K562 (cell line): Measurements from ENCODE around the gene GRB10. TPM values are rescaled to one million over a fixed set of nuclear protein-coding genes. Genes with fewer than 3 reads are reported as not detected.

Experiments
- ATAC-seq: fragments of 200-7000 bp; cut with Tn5 transposase; 3 replicates; pipeline ENCODE4 v1.9.1; 2020; ENCODE audit warnings: moderate library complexity
- BruUV-seq: library from RNA; stranded (reverse); fragments of 400-500 nt; replicated peaks from 2 replicates; lab custom pipeline; 2021; lab: Mats Ljungman, UMichigan
- CTCF ChIA-PET: fragments of 300-600 bp; formaldehyde crosslinking; extraction: SDS; loops from one replicate; lab custom pipeline; 2021; ENCODE audit warnings: low intra/inter-chr PET ratio; lab: Yijun Ruan, JAX
- POLR2A ChIA-PET: fragments of 300-600, 350-650 bp; sonication (Branson Sonifier 250); formaldehyde crosslinking; extraction: SDS; loops from one replicate; lab custom pipeline; 2021; ENCODE audit warnings: antibody characterized with exemption, inconsistent platforms; lab: Yijun Ruan, JAX
- DNase-seq, 4 experiments: peaks; one replicate each; pipeline versions ENCODE4 v3.0.0 to v3.0.0-alpha.2; 2011 to 2018; ENCODE audit warnings: low spot score in 3 of 4, mixed read lengths in 3 of 4; ENCODE audit errors: extremely low read depth in 1 of 4
- FAIRE-seq: peaks from 2 replicates; lab custom pipeline; 2011; peaks lifted over from hg19 to GRCh38; lab: Jason Lieb, UNC
- H2AFZ ChIP-seq: 2 replicates; pipeline ENCODE4 v1.6.0; 2011; ENCODE audit warnings: low read depth, low read length, control low read depth, inconsistent platforms
- H3K27ac ChIP-seq: fragments of 200-600 bp; 3 replicates; pipeline ENCODE4 v1.8.0; 2011; ENCODE audit warnings: low read depth, mild to moderate bottlenecking, control low read depth, inconsistent platforms, low read length, moderate library complexity, mixed read lengths; ENCODE audit errors: extremely low read depth
- H3K27me3 ChIP-seq, 2 experiments: fragments of 300-600 bp in 1 of 2; 2 replicates in 1 of 2; 3 replicates in 1 of 2; pipeline versions ENCODE4 v1.6.0 to v1.8.0; 2011; ENCODE audit warnings: inconsistent platforms in 2 of 2, low read length in 2 of 2, mild to moderate bottlenecking in 1 of 2, mixed read lengths in 1 of 2, moderate library complexity in 1 of 2; ENCODE audit not compliant: control insufficient read depth in 2 of 2, insufficient read depth in 2 of 2
- H3K36me3 ChIP-seq: fragments of 300-600 bp; 3 replicates; pipeline ENCODE4 v1.8.0; 2011; ENCODE audit warnings: mild to moderate bottlenecking, low read length, inconsistent platforms; ENCODE audit not compliant: control insufficient read depth, insufficient read depth
- H3K4me1 ChIP-seq, 2 experiments: fragments of 200-600 bp in 1 of 2; replicated peaks in 1 of 2; 2 replicates in 1 of 2; 3 replicates in 1 of 2; pipeline versions ENCODE4 v1.5.1 to v1.8.0; 2011; ENCODE audit warnings: inconsistent platforms in 2 of 2, low read length in 2 of 2, mild to moderate bottlenecking in 1 of 2, mixed read lengths in 1 of 2, moderate library complexity in 1 of 2; ENCODE audit not compliant: control insufficient read depth in 2 of 2, insufficient read depth in 2 of 2
- H3K4me2 ChIP-seq: 2 replicates; pipeline ENCODE4 v1.6.1; 2011; ENCODE audit warnings: low read length, control low read depth, inconsistent platforms, mixed read lengths; ENCODE audit not compliant: insufficient read depth
- H3K4me3 ChIP-seq: fragments of 200-600 bp; sonication (generic), shearing (Covaris generic); 2 replicates; pipeline ENCODE4 v1.5.1; 2016; ENCODE audit warnings: control low read depth, inconsistent platforms
- H3K79me2 ChIP-seq: fragments of 200-600 bp; 3 replicates; pipeline ENCODE4 v1.8.0; 2011; ENCODE audit warnings: low read length, inconsistent platforms; ENCODE audit not compliant: control insufficient read depth, insufficient read depth
- H3K9ac ChIP-seq, 2 experiments: 2 replicates each; pipeline versions ENCODE4 v1.6.0 to v1.6.1; 2011; ENCODE audit warnings: low read depth in 2 of 2, low read length in 2 of 2, control low read depth in 1 of 2, inconsistent platforms in 1 of 2, mild to moderate bottlenecking in 1 of 2, mixed read lengths in 1 of 2; ENCODE audit not compliant: insufficient read depth in 1 of 2
- H3K9me1 ChIP-seq: one replicate; pipeline ENCODE4 v1.6.0; 2011; ENCODE audit warnings: inconsistent platforms, mild to moderate bottlenecking, low read length, moderate library complexity; ENCODE audit not compliant: control insufficient read depth, insufficient read depth
- H3K9me3 ChIP-seq: replicated peaks from 2 replicates; pipeline ENCODE4 v1.5.1; 2011; ENCODE audit warnings: low read depth, low read length, inconsistent platforms; ENCODE audit not compliant: control insufficient read depth, insufficient read depth
- H4K20me1 ChIP-seq: replicated peaks from 2 replicates; pipeline ENCODE4 v1.6.1; 2011; ENCODE audit warnings: low read length, inconsistent platforms, mixed read lengths; ENCODE audit not compliant: control insufficient read depth, insufficient read depth
- E4F1 ChIP-seq: fragments of 250-450 bp; sonication (Bioruptor Pico); IDR thresholded peaks from 2 replicates; pipeline ENCODE4 v1.5.0; 2021; ENCODE audit warnings: mild to moderate bottlenecking, borderline replicate concordance
- FOSL1 ChIP-seq: fragments of 200-800 bp; sonication (Bioruptor generic); conservative IDR thresholded peaks from 2 replicates; pipeline ENCODE4 v1.6.1; 2016; ENCODE audit warnings: missing genetic modification characterization, missing compliant biosample characterization
- KDM1A ChIP-seq, 2 experiments: fragments of 450-650 bp; IDR thresholded peaks; 2 replicates each; pipeline ENCODE4 v1.6.1; 2016; ENCODE audit warnings: mild to moderate bottlenecking in 2 of 2
- MLX ChIP-seq, 2 experiments: fragments of 450-650 bp in 1 of 2; sonication (generic) in 1 of 2; formaldehyde crosslinking; conservative IDR thresholded peaks; 2 replicates each; pipeline versions ENCODE4 v1.4.0 to v1.8.1; 2020 to 2022; ENCODE audit warnings: mild to moderate bottlenecking in 1 of 2, missing genetic modification reagents in 1 of 2
- MYC ChIP-seq, 2 experiments: fragments of 250-450 bp in 1 of 2; sonication (Bioruptor Pico) in 1 of 2; IDR thresholded peaks; 2 replicates each; pipeline versions ENCODE4 v1.5.1 to v1.6.1; 2012 to 2021; ENCODE audit warnings: low read depth in 2 of 2, borderline replicate concordance in 1 of 2, improper control_type of control experiment in 1 of 2, low read length in 1 of 2, mild to moderate bottlenecking in 1 of 2, moderate library complexity in 1 of 2
- NKRF ChIP-seq: fragments of 450-650 bp; IDR thresholded peaks from 2 replicates; pipeline ENCODE4 v1.6.1; 2016; ENCODE audit warnings: borderline replicate concordance
- RB1 ChIP-seq: fragments of 450-650 bp; IDR thresholded peaks from 2 replicates; pipeline ENCODE4 v1.6.1; 2017; ENCODE audit warnings: low read depth, mild to moderate bottlenecking
- RBFOX2 ChIP-seq: fragments of 200-400 bp; formaldehyde crosslinking; IDR thresholded peaks from 2 replicates; pipeline ENCODE4 v1.6.1; 2017; ENCODE audit warnings: low read depth, mild to moderate bottlenecking, low read length, moderate library complexity
- SOX6 ChIP-seq: fragments of 450-650 bp; IDR thresholded peaks from 2 replicates; pipeline ENCODE4 v1.6.1; 2014; ENCODE audit warnings: mild to moderate bottlenecking
- ZBTB7A ChIP-seq: IDR thresholded peaks from 2 replicates; pipeline ENCODE4 v1.6.1; 2011; ENCODE audit warnings: low read depth, mild to moderate bottlenecking, low read length, moderate library complexity, borderline replicate concordance; ENCODE audit not compliant: control insufficient read depth
- ZFP91 ChIP-seq: sonication (generic); formaldehyde crosslinking; IDR thresholded peaks from 2 replicates; pipeline ENCODE4 v1.8.0; 2022; ENCODE audit warnings: mild to moderate bottlenecking, missing genetic modification reagents
- ZNF41 ChIP-seq: fragments of 250-450 bp; sonication (Bioruptor Pico); conservative IDR thresholded peaks from 2 replicates; pipeline ENCODE4 v1.4.0; 2020; ENCODE audit warnings: mild to moderate bottlenecking
- WGBS: fragments of 100-300 bp; shearing (Covaris generic); methylation state at CpG from one replicate; pipeline ENCODE4 v1.1.6; 2016; ENCODE audit warnings: low coverage, mixed read lengths; ENCODE audit not compliant: insufficient coverage; ENCODE audit errors: missing lambda C conversion rate; 5-methylcytosine and 5-hydroxymethylcytosine counted together
- in situ Hi-C: fragments of 300-500 bp; cut with MboI; formaldehyde crosslinking; loops from 4 replicates; pipeline ENCODE4 v1.15.0; 2018; ENCODE audit warnings: inconsistent platforms, mixed read lengths
- intact Hi-C: fragments of 100-400 bp; cut with micrococcal nuclease; formaldehyde crosslinking; loops from 2 replicates; pipeline ENCODE4 v1.14.2; 2022
- polyA plus RNA-seq, 8 experiments: library from polyadenylated mRNA; depleted of rRNA in 4 of 8; stranded (reverse) in 5 of 8; unstranded in 3 of 8; fragments of >200 nt; fragmentation: Nextera tagmentation in 2 of 8; fragmentation: Illumina TruSeq in 1 of 8; extraction: Ambion mirVana in 2 of 8; extraction: Trizol in 1 of 8; gene quantifications; 2 replicates each; pipeline versions ENCODE4 v1.2.1 to v1.2.3, GENCODE V29; 2011 to 2014; ENCODE audit warnings: inconsistent platforms in 1 of 8, missing spikeins in 1 of 8
- total RNA-seq, 7 experiments: library from RNA; depleted of rRNA in 6 of 7; stranded (reverse); fragments of >200 nt in 6 of 7; fragmentation: Illumina TruSeq in 2 of 7; extraction: Trizol in 2 of 7; gene quantifications; 2 replicates each; pipeline versions ENCODE4 v1.2.1 to v1.2.3, GENCODE V29; 2011 to 2021; ENCODE audit warnings: low replicate concordance in 1 of 7

The GRB10 gene
- total and polyA plus RNA-seq, 9 of the 15 experiments (the other 6 are each of a cell fraction or from before 2014, with no cell fraction given) = 8.9 to 88.5 (median 40.7) TPM

- intact Hi-C loops (loop anchor here (10.0 kb wide), 1 partner anchor 471 kb away; the partner anchor contains the start of gene ZPBP), in situ Hi-C loops (no loop called here)
- ATAC-seq (no peak), FAIRE-seq (no peak)
- H3K36me3 ChIP-seq = no peaks in the 10 kb centered on the region
- no peak overlapping the region for H3K27ac ChIP-seq
- no peak overlapping the region for H3K4me2 ChIP-seq
- no peak overlapping the region for H3K9ac ChIP-seq
- peaks cover 5% of the 10 kb centered on the region; the same call in 1 of the 2 replicates for H4K20me1 ChIP-seq
- POLR2A ChIA-PET = interaction anchor here (0.6 to 0.9 kb wide), 2 partner anchors 10 to 79 kb away, joined by 3 read pairs; no protein-coding TSS in a partner anchor
- H2AFZ ChIP-seq = no peak overlapping the region
- H3K79me2 ChIP-seq = no peaks in the 10 kb centered on the region
- 4% methylated on average over 2 of the region's 2 CpGs for WGBS
- CTCF ChIA-PET = no interaction called here
- no peaks in the 10 kb centered on the region for H3K9me3 ChIP-seq
- TF ChIP-seq NKRF = no peak
- no peak for TF ChIP-seq FOSL1 (tag)
- no peak for TF ChIP-seq ZBTB7A
- no peak for TF ChIP-seq SOX6
- no peak for TF ChIP-seq KDM1A (IDR thresholded peaks at IDR 0.05)
- no peak for TF ChIP-seq MLX (CRISPR knock-in tag; conservative IDR thresholded peaks at IDR 0.05)
- no peak for TF ChIP-seq ZNF41 (CRISPR knock-in tag)
- no peak for TF ChIP-seq ZFP91 (CRISPR knock-in tag)
- no peak for TF ChIP-seq E4F1 (CRISPR knock-in tag)
- TF ChIP-seq RBFOX2 = no peak
- no peak for TF ChIP-seq MYC (IDR thresholded peaks at IDR 0.05; ENCODE audit: low read depth, low read length)
- TF ChIP-seq MYC (CRISPR knock-in tag; IDR thresholded peaks at IDR 0.05; ENCODE audit: borderline replicate concordance, low read depth) = no peak
- TF ChIP-seq RB1 = no peak
- TF ChIP-seq, all 486 proteins: peak for 0
- Histone ChIP-seq H3K9me1 (no peaks in the 10 kb centered on the region), H3K4me3 (no peak overlapping the region), H3K4me1 (no peaks in the 10 kb centered on the region), H3K27me3 (peaks cover 10 to 40% of the 10 kb centered on the region in 2 experiments; a peak in 4 of 5 replicates)
- no TSS peak for BruUV-seq
- DNase-seq = no peak
Observed at GRCh38 chr7:50565559-50565916, 217.2 kb downstream of the GRB10 start.
